ENCODE data around the gene LRRC3C. TPM values are rescaled to one million over a fixed set of nuclear protein-coding genes. Genes with fewer than 3 reads are reported as not detected.
"Not testable (repeated sequence)": the region's sequence is repeated elsewhere in the genome, so short reads cannot be mapped to it uniquely, and the experiment has no call there.

Gene LRRC3C
- total RNA-seq, 1 experiment from 2014 or later = not detected

GRCh38 chr17:39946551-39947330 is 19.2 kb downstream of the LRRC3C start:
- no peak for DNase-seq (ENCODE audit: low read depth)

GRCh38 chr17:39948489-39948828 is 20.9 kb downstream of the LRRC3C start:
- DNase-seq (ENCODE audit: low read depth) = not testable (repeated sequence)

DNA sequence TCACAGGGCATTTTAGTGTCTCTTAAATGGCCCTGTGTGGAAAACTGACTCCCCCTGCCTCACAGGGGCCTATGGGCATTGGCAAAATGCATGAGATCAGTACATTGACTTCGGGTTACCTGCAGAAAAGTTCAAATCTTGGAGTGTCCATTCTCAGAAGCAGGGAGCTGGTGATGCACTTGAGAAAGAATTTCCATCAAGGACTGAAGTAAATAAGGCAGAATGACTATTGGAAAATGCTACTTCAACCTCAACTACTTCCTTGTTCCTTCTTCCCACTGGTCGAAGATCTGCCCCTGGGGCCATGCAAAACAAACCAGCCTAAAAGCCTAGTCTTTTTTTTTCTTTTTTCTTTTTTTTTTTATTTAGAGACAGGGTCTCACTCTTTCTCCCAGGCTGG is 21.5 kb downstream of the LRRC3C start:
- DNase-seq (ENCODE audit: low read depth) = no peak

DNA sequence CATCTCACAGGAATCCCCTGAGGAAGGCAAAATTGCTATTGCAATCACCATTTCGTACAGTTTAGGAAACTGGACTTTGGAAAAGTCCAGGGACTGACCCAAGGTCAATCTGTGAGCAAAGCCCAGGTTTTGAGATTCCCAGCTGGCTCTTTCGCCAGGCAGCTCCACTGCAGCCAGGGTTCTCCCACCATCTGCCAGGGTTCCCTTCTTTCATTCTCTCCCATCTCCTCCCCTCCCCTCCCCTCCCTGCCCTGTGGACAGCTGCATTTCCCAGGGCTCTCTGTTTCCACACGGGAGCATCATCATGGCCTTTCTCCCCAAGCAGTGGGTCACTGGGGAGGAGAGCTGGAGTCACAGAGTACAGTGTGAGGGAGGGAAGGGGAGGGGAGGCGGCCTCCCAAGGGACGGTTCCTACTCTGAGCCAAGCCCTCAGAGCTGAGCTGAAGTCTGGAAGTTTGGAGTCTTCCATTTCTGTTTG is 23.4 kb downstream of the LRRC3C start:
- DNase-seq (ENCODE audit: low read depth) = peak; percentile 84

GRCh38 chr17:39951924-39952679 is 24.6 kb downstream of the LRRC3C start:
- no peak for DNase-seq (ENCODE audit: low read depth)

GRCh38 chr17:39952680-39953470 is 25.3 kb downstream of the LRRC3C start:
- DNase-seq (ENCODE audit: low read depth) = peak; percentile 89

GRCh38 chr17:39953471-39953888 is 25.9 kb downstream of the LRRC3C start:
- DNase-seq (ENCODE audit: low read depth) = no peak

DNA sequence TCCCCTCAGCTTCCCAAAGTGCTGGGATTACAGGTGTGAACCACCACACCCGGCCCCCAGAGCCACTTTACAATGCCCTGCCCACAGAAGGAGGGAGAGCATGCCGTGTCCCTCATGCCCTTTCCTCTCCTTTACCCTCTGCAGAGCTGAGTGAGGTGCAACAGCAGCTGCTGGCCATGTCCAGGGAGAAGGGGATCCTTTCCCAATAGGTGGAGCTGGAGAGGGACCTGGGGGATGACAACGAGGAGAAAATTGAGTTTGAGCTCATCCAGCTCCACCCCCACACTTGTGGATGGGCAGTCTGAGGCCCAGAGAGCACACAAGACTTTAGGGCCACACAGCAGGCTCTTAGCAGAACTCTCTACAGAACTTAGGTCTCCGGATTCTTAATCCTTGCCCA is 27.3 kb downstream of the LRRC3C start:
- DNase-seq (ENCODE audit: low read depth) = no peak

GRCh38 chr17:39955726-39956225 is 28.2 kb downstream of the LRRC3C start:
- DNase-seq (ENCODE audit: low read depth) = no peak

GRCh38 chr17:39960524-39961041 is 33.1 kb downstream of the LRRC3C start:
- DNase-seq (ENCODE audit: low read depth) = no peak

- no peak for DNase-seq (ENCODE audit: low read depth)
Observed at GRCh38 chr17:39962642-39963220, 35.2 kb downstream of the LRRC3C start, which contains the start of gene GSDMA. GSDMA (plus strand) TSS chr17:39963004; CDS start chr17:39965688, 2,684 bp downstream.

GRCh38 chr17:39963829-39964228 is 36.3 kb downstream of the LRRC3C start:
- DNase-seq (ENCODE audit: low read depth) = no peak

DNA sequence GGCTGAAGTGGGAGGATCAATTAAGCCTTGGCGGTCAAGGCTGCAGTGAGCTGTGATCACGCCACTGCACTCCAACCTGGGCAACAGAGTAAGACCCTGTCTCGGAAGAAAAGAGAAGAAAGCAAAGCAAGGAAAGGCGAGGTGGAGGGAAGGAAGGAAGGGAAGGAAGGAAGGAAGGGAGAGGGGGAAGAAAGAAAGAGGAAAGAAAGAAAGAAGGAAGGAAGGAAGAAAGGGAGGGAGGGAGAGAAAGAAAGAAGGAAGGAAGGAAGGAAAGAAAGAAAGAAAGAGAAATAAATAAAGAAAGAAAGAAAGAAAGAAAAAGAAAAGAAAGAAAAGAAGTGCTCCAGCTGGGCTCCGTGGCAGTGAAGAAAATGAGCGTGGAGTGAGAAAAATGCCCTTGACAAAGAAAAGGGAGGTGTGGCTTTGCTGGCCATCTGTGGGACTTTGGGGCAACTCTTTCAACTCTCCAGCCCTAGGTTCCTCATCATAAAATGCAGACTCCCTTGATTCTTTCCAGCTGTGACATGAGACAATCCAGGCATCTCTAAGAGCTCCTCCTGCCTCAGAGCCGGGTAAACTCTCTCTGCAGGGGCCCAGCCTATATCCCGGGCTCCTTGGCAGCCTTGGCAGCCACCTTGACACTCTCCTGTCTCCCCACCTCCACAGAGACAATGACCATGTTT is 37.6 kb downstream of the LRRC3C start:
- DNase-seq (ENCODE audit: low read depth) = no peak

- no peak for DNase-seq (ENCODE audit: low read depth)
Observed at GRCh38 chr17:39966771-39967170, 39.2 kb downstream of the LRRC3C start.

DNA sequence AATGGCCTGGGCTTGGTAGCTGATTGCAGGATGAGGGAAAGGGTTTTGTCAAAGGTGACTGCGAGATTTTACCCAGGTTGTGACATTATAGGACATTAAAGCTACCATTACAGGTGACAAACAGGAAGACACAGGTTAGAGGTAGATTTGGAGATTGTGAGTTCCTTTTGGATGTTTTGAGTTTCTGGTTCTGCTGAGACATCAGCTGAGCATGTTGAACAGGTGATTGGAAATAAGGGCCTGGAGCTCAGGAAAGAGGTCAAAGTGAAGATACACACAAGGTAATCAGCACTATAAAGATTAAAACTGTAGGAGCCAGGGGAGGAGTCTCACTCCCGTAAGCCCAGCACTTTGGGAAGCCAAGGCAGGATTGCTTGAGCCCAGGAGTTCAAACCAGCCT is 41.2 kb downstream of the LRRC3C start:
- no peak for DNase-seq (ENCODE audit: low read depth)

GRCh38 chr17:39969375-39969774 is 41.8 kb downstream of the LRRC3C start:
- no peak for DNase-seq (ENCODE audit: low read depth)

DNA sequence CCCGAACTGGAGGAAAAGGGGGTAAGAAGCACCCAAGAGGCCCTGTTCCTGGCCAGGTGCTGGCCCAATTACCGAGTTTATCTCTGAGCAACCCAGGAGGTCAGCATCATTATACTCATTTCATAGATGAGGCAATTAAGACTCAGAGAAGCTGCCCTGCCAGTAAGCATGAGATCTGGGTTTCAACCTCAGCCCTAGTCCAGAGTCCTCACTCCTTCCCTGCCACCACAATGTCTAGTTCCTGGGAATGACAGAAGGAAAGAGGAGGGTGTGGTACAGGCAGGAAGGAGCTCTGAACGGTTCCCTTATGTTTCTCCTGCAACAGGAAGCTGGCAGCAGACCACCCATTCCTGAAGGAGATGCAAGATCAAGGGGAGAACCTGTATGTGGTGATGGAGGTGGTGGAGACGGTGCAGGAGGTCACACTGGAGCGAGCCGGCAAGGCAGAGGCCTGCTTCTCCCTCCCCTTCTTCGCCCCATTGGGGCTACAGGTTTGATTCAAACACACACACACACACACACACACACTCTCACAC is 42.7 kb downstream of the LRRC3C start:
- no peak for DNase-seq (ENCODE audit: low read depth)

DNA sequence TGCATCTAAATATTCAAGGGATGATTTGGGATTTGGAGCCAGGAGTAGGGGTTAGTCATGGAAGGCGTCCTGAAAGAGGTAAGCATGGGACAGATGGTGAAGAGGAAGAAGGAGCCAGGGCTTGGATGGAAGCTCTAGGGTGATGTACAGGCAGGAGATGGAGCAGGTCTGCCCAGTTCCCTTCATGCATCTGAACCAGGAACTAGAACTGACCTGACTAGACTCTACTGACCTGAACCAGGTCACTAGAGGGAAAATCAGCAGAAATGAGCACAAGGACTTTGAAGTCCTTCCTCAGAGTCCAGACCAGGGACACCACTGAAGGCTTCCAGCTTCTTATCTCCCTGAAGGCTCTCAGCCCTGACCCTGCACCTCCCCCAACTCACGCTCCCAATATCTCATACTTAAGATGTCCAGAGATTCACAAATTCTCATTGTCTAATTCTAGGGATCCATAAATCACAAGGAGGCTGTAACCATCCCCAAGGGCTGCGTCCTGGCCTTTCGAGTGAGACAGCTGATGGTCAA is 43.6 kb downstream of the LRRC3C start:
- no peak for DNase-seq (ENCODE audit: low read depth)

DNA sequence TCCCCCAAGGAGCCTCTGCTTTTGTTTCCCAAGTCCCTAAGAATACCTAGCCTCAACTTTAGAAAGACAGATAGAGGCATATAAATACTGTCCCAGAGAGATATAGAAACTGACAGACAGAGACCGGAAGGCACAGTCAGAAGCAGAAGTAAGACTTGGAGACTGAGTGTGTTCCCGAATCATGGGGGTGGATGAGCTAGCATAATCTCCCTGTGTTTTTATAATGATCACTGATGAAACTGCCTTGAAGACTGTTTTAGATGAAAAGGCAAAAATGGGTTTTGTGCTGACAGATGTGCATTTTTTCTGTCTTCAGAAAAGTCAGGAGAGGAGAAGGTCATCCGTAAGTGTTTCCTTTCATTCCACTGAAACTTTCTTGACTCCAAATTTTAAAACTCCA is 44.7 kb downstream of the LRRC3C start:
- DNase-seq (ENCODE audit: low read depth) = no peak

GRCh38 chr17:39973496-39973895 is 46.0 kb downstream of the LRRC3C start:
- no peak for DNase-seq (ENCODE audit: low read depth)
